Activated CD4-positive, CD25-positive, alpha-beta regulatory T cell (primary cell): ENCODE measurements around the gene TAS2R43.
"Not testable (repeated sequence)": the region's sequence is repeated elsewhere in the genome, so short reads cannot be mapped to it uniquely, and the experiment has no call there.

Experiments used
- DNase-seq, 4 experiments: peaks; one replicate each; lab custom pipeline; 2025; lab: John Stamatoyannopoulos, UW

Gene TAS2R43

GRCh38 chr12:11059784-11060183 lies 32.3 kb downstream of the TAS2R43 start:
- no peak for DNase-seq

- no peak for DNase-seq
These were observed 33.1 kb downstream of the TAS2R43 start for GRCh38 chr12:11059041-11059440.

- DNase-seq: no peak
These were observed 36.8 kb downstream of the TAS2R43 start for GRCh38 chr12:11055306-11055705.

- not testable (repeated sequence) for DNase-seq
These were observed 42.1 kb downstream of the TAS2R43 start for GRCh38 chr12:11049806-11050531.

GRCh38 chr12:11041366-11041765 lies 50.7 kb downstream of the TAS2R43 start:
- DNase-seq: not testable (repeated sequence)
